ENCODE measurements around the gene ETFA.
A peak's percentile ranks its signal among the peaks of the same experiment; 100 is the strongest.
"Not testable (repeated sequence)": the region's sequence is repeated elsewhere in the genome, so short reads cannot be mapped to it uniquely, and the experiment has no call there.

The ETFA gene

DNA sequence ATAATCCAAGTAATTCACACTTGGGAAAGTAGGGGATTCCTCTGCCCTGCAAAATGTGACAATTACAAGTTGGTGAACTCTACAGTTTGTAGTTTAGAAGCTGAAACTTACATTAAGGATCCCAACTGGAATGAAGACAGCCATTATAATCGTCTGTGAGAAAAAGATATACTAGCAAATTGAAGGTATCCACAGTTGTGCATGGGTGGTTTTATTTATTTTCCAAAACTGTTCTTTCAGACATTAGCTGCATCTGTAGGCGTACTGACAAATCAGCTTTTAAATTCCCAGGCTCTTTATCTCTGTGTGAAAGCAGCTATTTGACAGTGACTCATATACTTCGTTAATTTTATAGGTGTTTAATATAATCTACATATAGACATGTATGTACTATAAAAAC is 12.8 kb upstream of the ETFA start:
- no peak for DNase-seq (ENCODE audit: low spot score)

- DNase-seq (ENCODE audit: low spot score), result no peak
These were observed 10.3 kb upstream of the ETFA start for GRCh38 chr15:76321602-76322001.

GRCh38 chr15:76321171-76321570 is 9.9 kb upstream of the ETFA start:
- no peak for DNase-seq (ENCODE audit: low spot score)

- DNase-seq (ENCODE audit: low spot score), result no peak
These were observed 8.7 kb upstream of the ETFA start for GRCh38 chr15:76320012-76320411.

- DNase-seq (ENCODE audit: low spot score), result no peak
These were observed 2.5 kb upstream of the ETFA start for GRCh38 chr15:76313731-76314130.

DNA sequence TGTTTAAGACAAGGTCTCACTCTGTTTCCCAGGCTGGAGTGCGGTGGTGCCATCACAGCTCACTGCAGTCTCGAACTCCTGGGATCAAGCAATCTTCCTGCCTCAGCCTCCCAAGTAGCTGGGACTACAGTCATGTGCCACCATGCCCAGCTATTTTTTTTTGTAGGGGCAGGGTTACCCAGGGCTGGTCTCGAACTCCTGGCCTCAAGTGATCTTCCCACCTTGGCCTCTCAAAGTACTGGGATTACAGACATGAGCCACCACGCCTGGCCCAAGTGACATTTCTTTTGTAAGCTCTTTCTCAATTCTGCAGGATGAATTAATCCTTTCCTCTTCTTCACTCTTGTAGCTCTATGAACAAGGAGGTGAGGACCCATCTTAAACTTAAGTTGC is 1.9 kb upstream of the ETFA start:
- not testable (repeated sequence) for DNase-seq (ENCODE audit: low spot score)

- no peak for DNase-seq (ENCODE audit: low spot score)
These were observed 1.4 kb upstream of the ETFA start for GRCh38 chr15:76312540-76313174.

DNA sequence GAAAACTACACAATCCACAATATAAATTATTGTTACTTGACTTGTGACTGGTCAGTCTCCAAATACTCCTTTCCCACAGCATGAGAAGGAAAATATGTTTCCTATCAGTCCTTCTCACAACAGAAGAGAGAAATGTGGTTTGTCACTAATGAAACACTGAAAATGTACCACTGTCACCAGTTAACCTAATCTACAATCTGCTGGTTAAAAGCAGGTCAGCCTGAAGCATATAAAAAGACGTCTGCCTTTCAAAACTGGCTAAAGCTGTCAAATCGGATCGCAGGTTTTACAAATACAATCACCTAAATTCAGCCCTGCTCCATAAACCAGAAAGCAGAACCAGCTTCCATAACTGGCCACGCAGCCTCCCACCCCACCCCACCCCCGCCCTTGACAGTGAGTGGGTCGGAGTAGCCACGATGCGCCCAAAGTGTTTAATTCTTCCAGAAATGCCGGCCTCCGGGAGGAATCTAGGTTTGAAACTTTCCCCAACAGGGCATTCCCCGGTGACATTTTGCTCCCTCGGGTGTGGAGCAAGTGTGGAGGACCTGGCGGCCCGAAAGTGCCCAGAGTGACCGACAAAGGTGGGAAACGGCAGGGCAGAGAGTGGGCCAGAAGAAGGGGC is 682 bp downstream of the ETFA start:
- peak; percentile 9 for DNase-seq (ENCODE audit: low spot score)

DNA sequence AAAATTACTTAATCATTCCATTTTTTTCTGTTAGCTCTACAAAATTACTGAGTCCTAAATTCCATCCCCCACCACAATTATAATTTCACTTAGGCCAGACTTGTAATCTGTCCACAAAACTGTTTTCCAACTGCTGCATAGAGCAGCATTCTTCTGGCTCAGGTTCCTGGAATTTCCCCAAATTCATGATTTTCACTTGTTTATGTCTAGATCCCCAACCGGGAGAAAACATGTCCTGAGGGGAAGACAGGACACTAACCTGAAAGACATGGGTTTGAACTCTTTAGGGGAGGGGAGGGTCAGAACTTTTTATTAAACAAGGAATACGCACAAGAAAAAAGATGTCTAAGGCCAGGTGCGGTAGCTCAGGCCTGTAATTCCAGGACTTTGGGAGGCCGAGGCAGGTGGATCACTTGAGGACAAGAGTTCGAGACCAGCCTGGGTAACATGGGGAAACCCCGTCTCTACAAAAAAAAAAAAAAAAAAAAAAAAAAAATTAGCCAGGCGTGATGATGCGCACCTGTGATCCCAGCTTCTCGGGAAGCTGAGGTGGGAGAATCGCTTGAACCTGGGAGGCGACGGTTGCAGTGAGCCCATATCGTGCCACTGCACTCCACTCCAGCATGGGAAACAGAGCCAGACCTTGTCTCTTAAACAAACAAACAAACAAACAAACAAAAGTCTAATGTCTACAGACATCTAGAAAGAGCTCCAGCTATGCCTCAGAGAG is 1.5 kb downstream of the ETFA start:
- DNase-seq (ENCODE audit: low spot score), result no peak

DNA sequence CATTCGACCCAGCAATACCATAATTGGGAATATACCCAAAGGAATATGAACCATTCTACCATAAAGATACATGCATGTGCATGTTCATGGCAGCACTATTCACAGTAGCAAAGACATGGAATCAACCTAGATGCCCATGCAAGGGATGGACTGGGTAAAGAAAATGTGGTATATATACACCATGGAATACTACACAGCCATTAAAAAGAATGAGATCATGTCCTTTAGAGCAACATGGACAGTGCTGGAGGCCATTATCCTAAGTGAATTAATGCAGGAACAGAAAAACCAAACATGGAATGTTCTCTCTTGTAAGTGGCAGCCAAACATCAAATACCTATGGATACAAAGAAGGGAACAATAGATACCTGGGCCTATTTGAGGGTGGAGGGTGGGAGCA is 7.4 kb downstream of the ETFA start:
- DNase-seq (ENCODE audit: low spot score), result no peak

GRCh38 chr15:76299786-76300185 is 11.5 kb downstream of the ETFA start:
- no peak for DNase-seq (ENCODE audit: low spot score)

GRCh38 chr15:76298986-76299385 is 12.3 kb downstream of the ETFA start:
- DNase-seq (ENCODE audit: low spot score), result no peak

DNA sequence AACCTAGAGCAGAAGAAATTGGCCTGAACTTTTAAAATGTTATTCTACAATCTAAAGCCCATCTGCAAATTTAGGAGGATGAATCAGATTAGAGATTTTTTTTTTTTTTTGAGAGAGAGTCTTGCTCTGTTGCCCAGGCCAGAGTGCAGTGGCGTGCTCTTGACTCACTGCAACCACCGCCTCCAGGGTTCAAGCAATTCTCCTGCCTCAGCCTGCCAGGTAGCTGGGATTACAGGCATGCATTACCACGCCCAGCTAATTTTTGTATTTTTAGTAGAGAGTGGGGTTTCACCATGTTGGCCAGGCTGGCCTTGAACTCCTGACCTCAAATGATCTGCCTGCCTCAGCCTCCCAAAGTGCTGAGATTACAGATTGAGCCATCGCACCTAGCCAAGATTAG is 13.3 kb downstream of the ETFA start:
- not testable (repeated sequence) for DNase-seq (ENCODE audit: low spot score)

DNA sequence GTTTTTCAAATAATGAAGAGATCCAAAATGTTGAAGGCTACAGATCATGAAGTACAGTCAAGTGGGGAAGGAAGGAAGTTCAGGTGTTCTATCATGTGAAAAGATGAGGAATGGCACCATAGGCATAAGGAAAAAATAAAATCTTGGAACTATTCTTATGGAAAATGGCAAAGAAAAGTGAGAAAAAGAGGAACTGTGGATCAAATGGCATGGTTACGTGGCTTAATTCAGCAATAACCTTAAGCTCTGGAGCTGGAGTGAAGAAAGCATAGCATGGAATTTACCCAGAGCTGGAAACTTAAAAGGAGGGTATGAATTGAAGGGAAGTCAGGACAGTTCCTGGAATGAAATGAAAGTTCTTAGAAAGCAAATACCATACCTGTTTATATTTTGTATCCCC is 14.4 kb downstream of the ETFA start:
- no peak for DNase-seq (ENCODE audit: low spot score)

GRCh38 chr15:76294463-76294862 is 16.8 kb downstream of the ETFA start:
- not testable (repeated sequence) for DNase-seq (ENCODE audit: low spot score)

GRCh38 chr15:76293361-76293760 is 17.9 kb downstream of the ETFA start:
- no peak for DNase-seq (ENCODE audit: low spot score)

GRCh38 chr15:76289582-76289981 is 21.7 kb downstream of the ETFA start:
- DNase-seq (ENCODE audit: low spot score), result no peak

- peak; percentile 42 for DNase-seq (ENCODE audit: low spot score)
These were observed 24.9 kb downstream of the ETFA start for GRCh38 chr15:76286271-76286879.

DNA sequence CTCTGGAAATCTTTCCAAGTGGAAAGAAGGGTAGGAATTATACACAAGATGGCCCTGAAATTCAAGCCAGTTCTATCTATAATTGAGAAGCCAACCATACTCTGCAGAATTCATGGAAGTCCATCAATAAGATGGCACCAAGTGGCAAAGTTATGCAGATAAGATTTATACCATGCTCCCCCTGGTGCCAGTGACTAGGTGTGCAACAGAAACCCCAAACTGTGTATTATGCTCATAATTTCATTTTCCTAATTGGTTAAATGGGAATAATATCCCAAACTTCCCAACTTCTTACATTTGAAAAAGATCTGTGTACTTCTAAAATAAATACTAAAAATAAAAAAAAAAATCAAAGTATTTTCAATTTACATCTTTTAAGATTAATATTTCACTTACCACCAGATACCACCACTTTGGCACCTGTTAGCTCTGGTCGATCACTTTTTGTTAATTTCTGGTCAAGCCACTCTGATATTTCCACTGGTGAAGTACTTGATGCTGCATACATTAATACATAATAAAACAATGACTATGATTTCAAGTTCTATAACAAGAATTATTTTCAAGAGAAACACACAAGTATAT is 25.9 kb downstream of the ETFA start:
- DNase-seq (ENCODE audit: low spot score), result no peak

GRCh38 chr15:76282465-76282864 is 28.8 kb downstream of the ETFA start:
- DNase-seq (ENCODE audit: low spot score), result no peak

- DNase-seq (ENCODE audit: low spot score), result no peak
These were observed 32.6 kb downstream of the ETFA start for GRCh38 chr15:76278651-76279050.

DNA sequence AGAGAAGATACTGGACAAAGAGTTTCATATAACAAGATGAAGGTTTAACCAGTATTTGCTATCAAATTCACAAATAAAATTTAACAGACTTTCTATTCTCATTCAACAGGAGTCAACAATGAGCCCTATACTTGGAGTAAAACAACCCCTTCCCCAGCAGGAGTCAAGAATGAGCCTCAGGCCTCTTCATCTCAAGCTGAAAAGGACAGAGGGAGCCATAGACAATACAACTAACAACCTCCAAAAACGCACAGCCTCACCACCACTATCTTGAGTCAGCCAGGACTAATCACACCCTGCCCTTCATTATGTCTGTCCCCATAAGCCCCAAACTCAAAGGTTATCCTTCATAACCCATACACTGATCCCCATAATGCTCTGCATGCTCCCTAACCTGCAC is 36.4 kb downstream of the ETFA start:
- no peak for DNase-seq (ENCODE audit: low spot score)

DNA sequence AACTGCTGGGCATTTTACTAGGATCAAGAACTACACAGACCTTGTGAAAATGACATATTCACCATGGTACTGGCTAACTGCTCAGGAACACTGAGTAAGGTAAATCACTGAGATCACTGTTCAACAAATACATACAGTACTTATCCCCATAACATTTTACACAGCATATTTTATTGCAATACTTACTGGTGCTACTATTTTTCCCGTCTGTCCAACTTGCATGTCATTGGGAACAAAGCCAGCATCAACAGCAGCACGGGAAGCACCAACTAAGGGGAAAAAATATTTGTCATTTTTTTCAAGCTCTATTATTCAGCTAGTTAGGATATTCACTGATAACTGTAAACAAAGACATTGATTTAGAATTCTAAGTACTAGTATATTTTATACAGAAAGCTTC is 37.0 kb downstream of the ETFA start:
- no peak for DNase-seq (ENCODE audit: low spot score)

Data from pons (tissue), 1 donor.